Vagina (tissue), 2 donors: ENCODE data around the gene ADGRF5. TPM values are rescaled to one million over a fixed set of nuclear protein-coding genes. Genes with fewer than 3 reads are reported as not detected.

ENCODE experiments used
- DNase-seq, 2 donors: peaks; one replicate each; pipeline ENCODE4 v3.0.0-alpha.2; 2017; ENCODE audit errors: extremely low spot score in 2 of 2
- H3K27ac ChIP-seq: fragments of 200-600 bp; sonication (generic); one replicate; pipeline ENCODE4 v1.5.1; 2019
- H3K27me3 ChIP-seq: fragments of 200-600 bp; sonication (generic); one replicate; pipeline ENCODE4 v1.5.1; 2019
- H3K36me3 ChIP-seq, 2 donors: fragments of 200-600 bp; sonication (generic); one replicate each; pipeline ENCODE4 v1.5.1; 2017 to 2019
- H3K4me1 ChIP-seq: fragments of 200-600 bp; sonication (generic); one replicate; pipeline ENCODE4 v1.5.1; 2019
- H3K4me3 ChIP-seq, 2 donors: fragments of 200-600 bp; sonication (generic); 1 replicate in 1 of 2; 2 replicates in 1 of 2; pipeline ENCODE4 v1.5.1; 2016 to 2019
- H3K9me3 ChIP-seq: fragments of 200-600 bp; sonication (generic); one replicate; pipeline ENCODE4 v1.5.1; 2019
- CTCF ChIP-seq, 3 experiments: fragments of 450-650 bp in 2 of 3; fragments of 200-600 bp in 1 of 3; sonication (generic) in 1 of 3; IDR thresholded peaks; one replicate each; pipeline ENCODE4 v1.5.1; 2017 to 2019; ENCODE audit warnings: antibody characterized with exemption in 3 of 3, mild to moderate bottlenecking in 2 of 3, moderate library complexity in 2 of 3
- POLR2A ChIP-seq, 2 donors: fragments of 450-650 bp; IDR thresholded peaks; one replicate each; pipeline ENCODE4 v1.6.1; 2017; ENCODE audit warnings: antibody characterized with exemption in 2 of 2, mild to moderate bottlenecking in 2 of 2, moderate library complexity in 2 of 2
- POLR2AphosphoS5 ChIP-seq, 2 donors: sonication (generic); formaldehyde crosslinking; IDR thresholded peaks; one replicate each; pipeline ENCODE4 v1.9.0; 2017; ENCODE audit warnings: antibody characterized with exemption in 2 of 2, mild to moderate bottlenecking in 2 of 2, low read depth in 1 of 2; ENCODE audit not compliant: insufficient read depth in 1 of 2
- intact Hi-C: fragments of 100-400 bp; cut with DNase I; formaldehyde crosslinking; loops from one replicate; pipeline ENCODE4 v1.15.1; 2023
- total RNA-seq: library from RNA; depleted of rRNA; stranded (reverse); fragments of >200 nt; gene quantifications from one replicate; pipeline ENCODE4 v1.2.3, GENCODE V29; 2016

The ADGRF5 gene
- total RNA-seq, 1 donor from 2014 or later = 10.3 TPM

- DNase-seq = no peak
- Histone ChIP-seq H3K27me3 (no peaks in the 10 kb centered on the region), H3K4me1 (no peaks in the 10 kb centered on the region), H3K36me3 (no peaks in the 10 kb centered on the region), H3K9me3 (no peaks in the 10 kb centered on the region), H3K27ac (no peak overlapping the region), H3K4me3 (no peak overlapping the region)
- intact Hi-C loops = no loop called here
- no peak for TF ChIP-seq POLR2A (IDR thresholded peaks at IDR 0.05)
- TF ChIP-seq CTCF (IDR thresholded peaks at IDR 0.05) = no peak
- TF ChIP-seq POLR2AphosphoS5 (IDR thresholded peaks at IDR 0.05; ENCODE audit: insufficient read depth in 1 of 2, low read depth in 1 of 2) = no peak
Observed at GRCh38 chr6:46932526-46933319, 11.0 kb upstream of the ADGRF5 start.

DNA sequence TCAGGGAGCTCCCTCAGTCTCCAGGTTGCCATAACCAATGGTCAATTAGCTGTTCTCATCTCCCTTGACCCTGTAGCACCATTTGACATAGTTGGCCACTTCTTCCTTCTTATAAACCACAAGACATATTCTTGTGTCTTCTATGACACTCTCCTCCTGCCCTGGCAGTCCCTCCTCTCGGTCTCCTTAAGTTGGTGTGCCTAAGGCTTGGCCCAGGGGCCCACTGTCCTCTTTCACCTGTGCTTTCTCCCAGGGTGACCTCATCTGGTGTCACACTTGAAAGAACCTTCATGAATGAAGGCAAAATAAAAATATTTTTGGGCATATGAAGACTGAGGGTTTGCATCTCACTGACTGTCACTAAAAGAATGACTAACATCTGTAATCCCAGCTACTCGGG, 9.7 kb upstream of the ADGRF5 start:
- Histone ChIP-seq H3K27ac (no peak overlapping the region), H3K4me1 (no peaks in the 10 kb centered on the region), H3K36me3 (no peaks in the 10 kb centered on the region), H3K27me3 (no peaks in the 10 kb centered on the region), H3K4me3 (no peak overlapping the region), H3K9me3 (no peaks in the 10 kb centered on the region)
- DNase-seq = no peak
- intact Hi-C loops = no loop called here
- no peak for TF ChIP-seq POLR2AphosphoS5 (IDR thresholded peaks at IDR 0.05; ENCODE audit: insufficient read depth in 1 of 2, low read depth in 1 of 2)
- no peak for TF ChIP-seq CTCF (IDR thresholded peaks at IDR 0.05)
- no peak for TF ChIP-seq POLR2A (IDR thresholded peaks at IDR 0.05)

DNA sequence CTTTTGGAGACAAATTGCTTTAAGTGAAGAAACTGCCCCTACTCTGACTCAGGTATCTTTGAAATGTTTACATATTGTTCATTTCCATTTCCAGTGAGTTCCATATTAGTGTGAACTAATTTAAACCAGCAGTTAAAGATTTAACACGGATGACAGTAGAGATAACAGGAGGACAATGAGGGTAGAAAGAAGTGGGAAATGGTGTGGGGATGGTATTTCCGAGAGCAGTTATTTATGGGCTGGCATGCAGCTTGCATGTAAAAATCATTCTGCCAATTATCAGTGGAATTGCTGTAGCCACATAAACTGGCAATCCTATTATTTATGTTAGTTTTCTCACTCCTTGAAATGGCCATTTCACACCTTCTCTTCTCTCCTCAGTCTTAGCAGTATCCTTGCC, 8.6 kb upstream of the ADGRF5 start:
- Histone ChIP-seq H3K4me3 (no peak overlapping the region), H3K4me1 (no peaks in the 10 kb centered on the region), H3K27me3 (no peaks in the 10 kb centered on the region), H3K9me3 (no peaks in the 10 kb centered on the region), H3K36me3 (no peaks in the 10 kb centered on the region), H3K27ac (no peak overlapping the region)
- intact Hi-C loops = no loop called here
- DNase-seq = no peak
- TF ChIP-seq CTCF (IDR thresholded peaks at IDR 0.05) = no peak
- no peak for TF ChIP-seq POLR2A (IDR thresholded peaks at IDR 0.05)
- TF ChIP-seq POLR2AphosphoS5 (IDR thresholded peaks at IDR 0.05; ENCODE audit: insufficient read depth in 1 of 2, low read depth in 1 of 2) = no peak

DNA sequence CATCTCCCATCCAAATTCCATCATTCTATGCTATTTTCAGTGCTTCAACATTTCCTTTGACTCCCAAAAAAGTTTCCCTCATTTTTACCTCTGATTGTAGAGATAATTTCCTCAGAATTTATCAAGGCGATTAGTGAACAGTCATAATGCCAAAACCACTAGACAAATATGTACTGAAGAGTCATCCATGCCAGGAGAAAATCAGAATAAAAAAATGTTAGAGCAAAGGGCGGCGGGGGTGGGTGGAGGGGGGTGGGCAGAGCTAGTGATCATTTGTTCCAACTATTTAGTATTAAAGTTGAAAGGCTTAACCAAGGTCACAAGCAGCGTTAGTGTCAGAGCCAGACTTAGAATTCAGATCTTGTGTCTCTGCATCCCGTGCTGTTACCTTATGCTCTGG, 5.3 kb upstream of the ADGRF5 start:
- H3K27ac ChIP-seq = no peak overlapping the region
- no peaks in the 10 kb centered on the region for H3K4me1 ChIP-seq
- no peak for TF ChIP-seq CTCF (IDR thresholded peaks at IDR 0.05)
- no peak for TF ChIP-seq POLR2AphosphoS5 (IDR thresholded peaks at IDR 0.05; ENCODE audit: insufficient read depth in 1 of 2, low read depth in 1 of 2)
- TF ChIP-seq POLR2A (IDR thresholded peaks at IDR 0.05) = no peak
- no peak for DNase-seq
- no peak overlapping the region for H3K4me3 ChIP-seq
- intact Hi-C loops = no loop called here
- H3K36me3 ChIP-seq = no peaks in the 10 kb centered on the region
- no peaks in the 10 kb centered on the region for H3K9me3 ChIP-seq
- no peaks in the 10 kb centered on the region for H3K27me3 ChIP-seq

DNA sequence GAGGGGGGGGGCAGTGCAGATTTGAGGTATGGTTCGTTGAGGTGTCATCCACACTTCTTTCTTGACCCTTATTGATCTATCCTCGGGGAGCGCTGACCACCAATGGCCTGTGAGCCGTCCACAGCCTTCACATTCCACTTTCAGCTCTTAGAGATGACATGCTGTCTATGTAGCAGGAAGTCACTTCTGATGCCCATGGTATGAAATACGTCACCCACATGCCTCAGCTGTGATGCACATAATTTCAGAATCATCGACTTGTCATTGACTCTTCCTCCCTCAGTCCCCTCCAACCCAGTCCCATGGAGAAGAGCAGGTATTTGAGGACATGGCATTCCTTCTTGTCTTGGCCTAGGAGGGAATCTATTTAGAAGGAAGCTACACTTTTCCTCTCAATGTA, 4.7 kb upstream of the ADGRF5 start:
- intact Hi-C loops = no loop called here
- DNase-seq = no peak
- Histone ChIP-seq H3K27ac (no peak overlapping the region), H3K36me3 (no peaks in the 10 kb centered on the region), H3K9me3 (no peaks in the 10 kb centered on the region), H3K4me3 (no peak overlapping the region), H3K27me3 (no peaks in the 10 kb centered on the region), H3K4me1 (no peaks in the 10 kb centered on the region)
- no peak for TF ChIP-seq POLR2A (IDR thresholded peaks at IDR 0.05)
- no peak for TF ChIP-seq CTCF (IDR thresholded peaks at IDR 0.05)
- TF ChIP-seq POLR2AphosphoS5 (IDR thresholded peaks at IDR 0.05; ENCODE audit: insufficient read depth in 1 of 2, low read depth in 1 of 2) = no peak
